Measurements from ENCODE around the gene HMX1.

The HMX1 gene

DNA sequence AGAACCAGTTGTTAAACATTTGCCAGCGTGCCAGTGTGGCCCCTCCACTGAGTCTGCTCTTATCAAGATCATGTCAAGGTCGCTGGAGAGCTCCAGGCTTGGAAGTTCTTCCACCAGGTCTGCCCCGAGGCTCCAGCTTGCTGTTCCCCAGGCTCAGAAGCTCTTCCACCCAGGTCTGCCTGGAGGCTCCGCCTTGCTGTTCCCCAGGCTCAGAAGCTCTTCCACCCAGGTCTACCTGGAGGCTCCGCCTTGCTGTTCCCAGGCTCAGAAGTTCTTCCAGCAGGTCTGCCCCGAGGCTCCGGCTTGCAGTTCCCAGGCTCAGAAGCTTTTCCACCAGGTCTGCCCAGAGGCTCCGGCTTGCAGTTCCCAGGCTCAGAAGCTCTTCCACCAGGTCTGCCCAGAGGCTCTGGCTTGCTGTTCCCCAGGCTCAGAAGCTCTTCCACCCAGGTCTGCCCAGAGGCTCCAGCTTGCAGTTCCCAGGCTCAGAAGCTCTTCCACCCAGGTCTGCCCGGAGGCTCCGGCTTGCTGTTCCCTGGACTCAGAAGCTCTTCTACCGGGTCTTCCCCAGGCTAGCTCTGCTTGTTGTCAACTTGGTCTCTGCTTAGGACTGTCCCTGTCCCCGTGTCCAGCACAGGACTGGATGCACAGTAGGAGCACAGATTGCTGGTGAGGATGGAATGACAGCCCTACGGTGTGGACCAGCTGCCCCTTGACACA lies 54.4 kb downstream of the HMX1 start:
- no peak for DNase-seq

All from NCI-H187 treated with DMSO at 0.1 percent for 48 hours (cell line).